Breast epithelium (tissue), 3 donors: ENCODE results near the gene FAF1.

ENCODE experiments used
- CTCF ChIP-seq, 3 donors: fragments of 450-650 bp; IDR thresholded peaks; one replicate each; pipeline ENCODE4 v1.5.1; 2016 to 2017; ENCODE audit warnings: antibody characterized with exemption in 3 of 3, mild to moderate bottlenecking in 3 of 3, moderate library complexity in 3 of 3
- POLR2A ChIP-seq: fragments of 450-650 bp; IDR thresholded peaks from one replicate; pipeline ENCODE4 v1.6.1; 2016; ENCODE audit warnings: antibody characterized with exemption, mild to moderate bottlenecking, moderate library complexity

- TF ChIP-seq POLR2A (no peak), CTCF (IDR thresholded peaks at IDR 0.05) (no peak)
These were observed 533.9 kb downstream of the FAF1 start for GRCh38 chr1:50426108-50426700.
